A549 (cell line): ENCODE measurements around the gene RNF34. TPM values are rescaled to one million over a fixed set of nuclear protein-coding genes. Genes with fewer than 3 reads are reported as not detected.

Experiments
- ATAC-seq, 2 experiments: fragments of 200-7000 bp in 1 of 2; fragments of >200 bp in 1 of 2; cut with Nextera tagmentation in 1 of 2; cut with Tn5 transposase in 1 of 2; 3 replicates each; pipeline versions ENCODE4 v1.8.0 to v1.9.1; 2018 to 2020; ENCODE audit warnings: mild to moderate bottlenecking in 1 of 2, moderate library complexity in 1 of 2
- CTCF ChIA-PET: fragments of 300-600 bp; sonication (Branson Sonifier 250); formaldehyde crosslinking; extraction: SDS; loops from one replicate; lab custom pipeline; 2021; ENCODE audit warnings: antibody characterized with exemption, inconsistent platforms; lab: Yijun Ruan, JAX
- POLR2A ChIA-PET: fragments of 350-600 bp; formaldehyde crosslinking; extraction: SDS; loops from one replicate; lab custom pipeline; 2021; ENCODE audit warnings: antibody characterized with exemption, inconsistent platforms; lab: Yijun Ruan, JAX
- DNase-seq, 2 experiments: peaks; one replicate each; pipeline versions ENCODE4 v3.0.0 to v3.0.0-alpha.2; 2011 to 2016; ENCODE audit warnings: low read depth in 1 of 2, low spot score in 1 of 2
- FAIRE-seq: peaks from 2 replicates; lab custom pipeline; 2011; peaks lifted over from hg19 to GRCh38; lab: Jason Lieb, UNC
- H3K27ac ChIP-seq, 2 experiments: fragments of >200 bp; sonication (Bioruptor Twin); formaldehyde crosslinking; 3 replicates each; pipeline ENCODE4 v1.5.1; 2016 to 2017
- H3K4me1 ChIP-seq: fragments of >200 bp; sonication (Bioruptor Twin); formaldehyde crosslinking; 3 replicates; pipeline ENCODE4 v1.6.1; 2016
- H3K4me2 ChIP-seq: fragments of >200 bp; sonication (Bioruptor Twin); formaldehyde crosslinking; 3 replicates; pipeline ENCODE4 v1.6.1; 2016
- H3K4me3 ChIP-seq: fragments of >200 bp; sonication (Bioruptor Twin); formaldehyde crosslinking; 3 replicates; pipeline ENCODE4 v1.5.1; 2016
- H3K9me3 ChIP-seq: fragments of >200 bp; sonication (Bioruptor Twin); formaldehyde crosslinking; 3 replicates; pipeline ENCODE4 v1.6.1; 2016
- CBX2 ChIP-seq: fragments of 200-600 bp; sonication (generic); IDR thresholded peaks from 2 replicates; pipeline ENCODE4 v1.6.1; 2016; ENCODE audit warnings: low read depth, mild to moderate bottlenecking, borderline replicate concordance
- EHMT2 ChIP-seq: fragments of 200-600 bp; sonication (generic); IDR thresholded peaks from 2 replicates; pipeline ENCODE4 v1.6.1; 2016; ENCODE audit warnings: antibody characterized with exemption, low read depth, mild to moderate bottlenecking, moderate library complexity
- EP300 ChIP-seq, 2 experiments: fragments of >200 bp; sonication (Bioruptor Twin); formaldehyde crosslinking; IDR thresholded peaks; 2 replicates in 1 of 2; 3 replicates in 1 of 2; pipeline ENCODE4 v1.6.1; 2016 to 2017
- ESRRA ChIP-seq: fragments of 150-350 bp; IDR thresholded peaks from 2 replicates; pipeline ENCODE4 v1.6.1; 2014; ENCODE audit warnings: mild to moderate bottlenecking, low read length, borderline replicate concordance
- FOXS1 ChIP-seq: fragments of 250-450 bp; sonication (Bioruptor Pico); IDR thresholded peaks from 2 replicates; pipeline ENCODE4 v1.5.0; 2020; ENCODE audit warnings: mild to moderate bottlenecking, moderate library complexity
- HOXA7 ChIP-seq: fragments of 250-450 bp; sonication (Bioruptor Pico); IDR thresholded peaks from 2 replicates; pipeline ENCODE4 v1.5.0; 2020; ENCODE audit warnings: mild to moderate bottlenecking, moderate library complexity
- HOXB13 ChIP-seq: fragments of 250-450 bp; sonication (Bioruptor Pico); IDR thresholded peaks from 2 replicates; pipeline ENCODE4 v1.5.0; 2020; ENCODE audit warnings: low read depth, mild to moderate bottlenecking, moderate library complexity
- JUN ChIP-seq, 2 experiments: fragments of >200 bp; sonication (Bioruptor Twin); formaldehyde crosslinking; IDR thresholded peaks; 2 replicates in 1 of 2; 3 replicates in 1 of 2; pipeline ENCODE4 v1.6.1; 2016 to 2017
- MYC ChIP-seq: IDR thresholded peaks from 2 replicates; pipeline ENCODE4 v1.6.1; 2012; ENCODE audit warnings: mild to moderate bottlenecking, inconsistent platforms, low read length, improper control_type of control experiment, borderline replicate concordance
- NR3C1 ChIP-seq: fragments of >200 bp; sonication (Bioruptor Twin); formaldehyde crosslinking; IDR thresholded peaks from 3 replicates; pipeline ENCODE4 v1.6.1; 2017
- PHF8 ChIP-seq: fragments of 200-600 bp; sonication (generic); IDR thresholded peaks from 2 replicates; pipeline ENCODE4 v1.6.1; 2016; ENCODE audit warnings: low read depth, mild to moderate bottlenecking, antibody characterized with exemption, moderate library complexity, borderline replicate concordance
- POLR2A ChIP-seq: IDR thresholded peaks from 2 replicates; pipeline ENCODE4 v1.6.1; 2012; ENCODE audit warnings: mild to moderate bottlenecking, low read length
- RCOR1 ChIP-seq: fragments of 150-350 bp; IDR thresholded peaks from 2 replicates; pipeline ENCODE4 v1.6.1; 2014; ENCODE audit warnings: antibody characterized with exemption, low read length, low read depth
- RFX5 ChIP-seq: fragments of 450-650 bp; IDR thresholded peaks from 2 replicates; pipeline ENCODE4 v1.7.1; 2014; ENCODE audit warnings: antibody characterized with exemption, mild to moderate bottlenecking, moderate library complexity
- ZSCAN20 ChIP-seq: fragments of 250-450 bp; sonication (Bioruptor Pico); IDR thresholded peaks from 2 replicates; pipeline ENCODE4 v1.8.0; 2022; ENCODE audit warnings: mild to moderate bottlenecking, moderate library complexity
- WGBS: methylation state at CpG from one replicate; pipeline ENCODE4 v1.1.6; 2017; ENCODE audit errors: missing lambda C conversion rate; 5-methylcytosine and 5-hydroxymethylcytosine counted together
- polyA plus RNA-seq, 4 experiments: library from polyadenylated mRNA; depleted of rRNA in 3 of 4; stranded (reverse); fragments of >200 nt; fragmentation: RNase III in 1 of 4; extraction: RNeasy Plus Mini Kit Qiagen cat#74134 plus additional on column Dnase treatment in 1 of 4; gene quantifications; 2 replicates in 3 of 4; 3 replicates in 1 of 4; pipeline ENCODE4 v1.2.3, GENCODE V29; 2011 to 2017
- TF ChIP-seq, protein P1 (sequence below): fragments of 250-450 bp; sonication (Bioruptor Pico); IDR thresholded peaks from 2 replicates; pipeline ENCODE4 v1.5.0; 2021; ENCODE audit warnings: mild to moderate bottlenecking, moderate library complexity, borderline replicate concordance
- TF ChIP-seq, protein P2 (sequence below): fragments of 250-450 bp; sonication (Bioruptor Pico); IDR thresholded peaks from 2 replicates; pipeline ENCODE4 v1.5.0; 2020; ENCODE audit warnings: low read depth, mild to moderate bottlenecking, moderate library complexity
- TF ChIP-seq, protein P3 (sequence below): IDR thresholded peaks from 2 replicates; pipeline ENCODE4 v1.6.1; 2012

Gene RNF34
- polyA plus RNA-seq, 2 of the 4 experiments (the other 2 are of a cell fraction) = 44.5 to 59.4 TPM

DNA sequence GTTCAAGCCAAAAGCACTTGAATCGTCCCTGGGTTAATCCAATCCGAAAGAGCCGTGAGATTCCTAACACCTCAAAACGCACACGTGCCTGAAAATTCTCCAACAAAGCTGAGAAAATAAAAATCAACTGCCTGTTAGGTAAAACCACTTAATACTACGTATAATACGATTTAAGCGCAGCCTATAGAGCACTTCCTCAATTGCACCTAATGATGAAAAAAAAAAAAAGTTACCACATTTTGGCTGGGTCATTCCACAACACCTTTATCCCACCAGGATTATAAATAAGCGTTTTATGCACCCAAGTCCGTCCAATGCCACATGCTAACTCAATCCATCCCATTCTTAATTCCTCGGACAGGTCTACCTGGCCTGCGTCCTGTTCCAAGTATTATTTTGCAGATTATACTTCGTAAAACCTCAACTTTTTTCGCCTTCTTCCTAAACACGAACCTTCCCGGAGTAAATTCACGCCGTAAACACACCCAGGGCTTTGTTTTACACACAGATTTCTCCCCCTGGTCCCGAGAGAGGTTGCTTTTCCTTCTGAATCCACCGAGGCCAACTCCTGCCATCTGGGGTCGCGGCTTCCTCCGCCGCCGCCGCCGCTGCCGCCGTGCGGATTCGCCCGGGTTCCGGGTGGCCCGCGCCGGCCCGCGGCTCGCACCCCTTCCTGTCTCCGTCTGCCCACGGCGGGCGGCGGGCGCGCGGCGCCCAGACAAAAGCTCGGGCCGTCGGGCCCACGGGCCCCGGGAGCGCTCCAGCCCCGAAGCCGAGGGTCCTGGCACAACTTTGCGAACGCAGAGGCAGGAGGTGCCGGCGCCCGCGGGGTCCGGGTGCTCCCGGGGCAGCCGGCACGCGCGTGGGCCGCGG is 66.2 kb downstream of the RNF34 start (continued):
- TF ChIP-seq, protein P1, sequence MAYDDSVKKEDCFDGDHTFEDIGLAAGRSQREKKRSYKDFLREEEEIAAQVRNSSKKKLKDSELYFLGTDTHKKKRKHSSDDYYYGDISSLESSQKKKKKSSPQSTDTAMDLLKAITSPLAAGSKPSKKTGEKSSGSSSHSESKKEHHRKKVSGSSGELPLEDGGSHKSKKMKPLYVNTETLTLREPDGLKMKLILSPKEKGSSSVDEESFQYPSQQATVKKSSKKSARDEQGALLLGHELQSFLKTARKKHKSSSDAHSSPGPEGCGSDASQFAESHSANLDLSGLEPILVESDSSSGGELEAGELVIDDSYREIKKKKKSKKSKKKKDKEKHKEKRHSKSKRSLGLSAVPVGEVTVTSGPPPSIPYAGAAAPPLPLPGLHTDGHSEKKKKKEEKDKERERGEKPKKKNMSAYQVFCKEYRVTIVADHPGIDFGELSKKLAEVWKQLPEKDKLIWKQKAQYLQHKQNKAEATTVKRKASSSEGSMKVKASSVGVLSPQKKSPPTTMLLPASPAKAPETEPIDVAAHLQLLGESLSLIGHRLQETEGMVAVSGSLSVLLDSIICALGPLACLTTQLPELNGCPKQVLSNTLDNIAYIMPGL (CRISPR knock-in tag) = no peak
- TF ChIP-seq CBX2 (no peak), EP300 (IDR thresholded peaks at IDR 0.05) (no peak)

DNA sequence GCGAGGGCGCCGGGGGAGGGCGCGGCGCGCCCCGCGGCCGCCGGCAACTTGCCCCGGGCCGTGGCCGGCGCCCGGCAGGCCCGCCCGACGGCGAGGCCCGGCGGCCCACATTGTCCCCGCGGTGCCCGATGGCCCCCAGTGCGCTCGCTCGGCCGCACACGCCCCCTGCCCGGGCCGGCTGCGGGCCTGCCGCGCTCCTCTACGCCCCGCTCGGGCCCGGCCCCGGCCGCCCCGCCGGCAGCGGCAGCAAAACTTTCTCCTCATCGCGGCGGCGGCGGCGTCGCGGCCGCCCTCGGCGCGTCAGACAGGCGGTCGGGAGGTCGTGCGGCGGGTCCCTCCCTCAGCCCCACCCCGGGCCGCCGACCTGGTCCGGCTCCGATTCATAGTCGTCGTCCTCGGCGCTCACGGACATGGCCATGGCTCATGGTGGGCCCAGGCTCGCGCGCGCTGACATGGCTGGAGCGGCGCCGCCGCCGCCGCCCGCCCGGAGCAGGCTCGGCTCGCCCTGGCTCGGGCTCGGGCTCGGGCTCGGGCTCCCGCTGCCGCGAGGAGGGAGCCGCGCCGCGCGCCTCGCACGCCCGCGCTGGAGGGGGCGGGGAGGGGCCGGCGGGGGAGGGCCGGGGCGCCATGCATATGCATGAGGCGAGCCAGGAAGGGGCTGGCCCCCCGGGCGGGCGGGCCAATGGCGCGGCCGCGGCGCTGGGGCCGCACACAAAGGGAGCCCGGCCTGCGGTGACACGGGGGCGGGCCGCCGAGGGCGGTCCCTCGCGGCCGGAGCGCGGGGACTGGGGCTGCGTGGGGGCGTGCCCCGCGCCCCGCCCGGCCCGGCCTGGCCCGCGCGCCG is 67.1 kb downstream of the RNF34 start:
- WGBS = 8% methylated on average over 8 of the region's 139 CpGs
- ATAC-seq (peak; percentile 90 to 95), FAIRE-seq (no peak)
- peak overlapping the region; percentile 67 for H3K4me3 ChIP-seq
- H3K27ac ChIP-seq = peak overlapping the region; percentile 79 to 93
- peaks cover 9% of the 10 kb centered on the region for H3K4me1 ChIP-seq
- no peaks in the 10 kb centered on the region for H3K9me3 ChIP-seq
- H3K4me2 ChIP-seq = peak overlapping the region; percentile 81
- ChIA-PET CTCF (interaction anchor here (1.0 to 2.2 kb wide), 4 partner anchors 10 to 35 kb away, joined by 3 to 10 read pairs (median 4); no protein-coding TSS in a partner anchor), POLR2A (no interaction called here)
- no peak for TF ChIP-seq MYC
- no peak for TF ChIP-seq NR3C1
- TF ChIP-seq POLR2A = peak; percentile 65
- TF ChIP-seq FOXS1 = no peak
- no peak for TF ChIP-seq HOXB13
- no peak for TF ChIP-seq RFX5
- TF ChIP-seq JUN (IDR thresholded peaks at IDR 0.05) = peak in 1 of 2 experiments; percentile 54; a peak in 2 of 5 replicates
- TF ChIP-seq ESRRA = no peak
- TF ChIP-seq, protein P2, sequence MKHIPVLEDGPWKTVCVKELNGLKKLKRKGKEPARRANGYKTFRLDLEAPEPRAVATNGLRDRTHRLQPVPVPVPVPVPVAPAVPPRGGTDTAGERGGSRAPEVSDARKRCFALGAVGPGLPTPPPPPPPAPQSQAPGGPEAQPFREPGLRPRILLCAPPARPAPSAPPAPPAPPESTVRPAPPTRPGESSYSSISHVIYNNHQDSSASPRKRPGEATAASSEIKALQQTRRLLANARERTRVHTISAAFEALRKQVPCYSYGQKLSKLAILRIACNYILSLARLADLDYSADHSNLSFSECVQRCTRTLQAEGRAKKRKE = peak; percentile 23; the same call in 1 of the 2 replicates
- no peak for TF ChIP-seq HOXA7
- TF ChIP-seq, protein P3, sequence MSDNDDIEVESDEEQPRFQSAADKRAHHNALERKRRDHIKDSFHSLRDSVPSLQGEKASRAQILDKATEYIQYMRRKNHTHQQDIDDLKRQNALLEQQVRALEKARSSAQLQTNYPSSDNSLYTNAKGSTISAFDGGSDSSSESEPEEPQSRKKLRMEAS = peak; percentile 33
- peak; percentile 25; the same call in 1 of the 2 replicates for TF ChIP-seq PHF8
- no peak for TF ChIP-seq ZSCAN20 (CRISPR knock-in tag)
- TF ChIP-seq, all 56 proteins: peak for 5
- peak; percentile 83 to 88 for DNase-seq

DNA sequence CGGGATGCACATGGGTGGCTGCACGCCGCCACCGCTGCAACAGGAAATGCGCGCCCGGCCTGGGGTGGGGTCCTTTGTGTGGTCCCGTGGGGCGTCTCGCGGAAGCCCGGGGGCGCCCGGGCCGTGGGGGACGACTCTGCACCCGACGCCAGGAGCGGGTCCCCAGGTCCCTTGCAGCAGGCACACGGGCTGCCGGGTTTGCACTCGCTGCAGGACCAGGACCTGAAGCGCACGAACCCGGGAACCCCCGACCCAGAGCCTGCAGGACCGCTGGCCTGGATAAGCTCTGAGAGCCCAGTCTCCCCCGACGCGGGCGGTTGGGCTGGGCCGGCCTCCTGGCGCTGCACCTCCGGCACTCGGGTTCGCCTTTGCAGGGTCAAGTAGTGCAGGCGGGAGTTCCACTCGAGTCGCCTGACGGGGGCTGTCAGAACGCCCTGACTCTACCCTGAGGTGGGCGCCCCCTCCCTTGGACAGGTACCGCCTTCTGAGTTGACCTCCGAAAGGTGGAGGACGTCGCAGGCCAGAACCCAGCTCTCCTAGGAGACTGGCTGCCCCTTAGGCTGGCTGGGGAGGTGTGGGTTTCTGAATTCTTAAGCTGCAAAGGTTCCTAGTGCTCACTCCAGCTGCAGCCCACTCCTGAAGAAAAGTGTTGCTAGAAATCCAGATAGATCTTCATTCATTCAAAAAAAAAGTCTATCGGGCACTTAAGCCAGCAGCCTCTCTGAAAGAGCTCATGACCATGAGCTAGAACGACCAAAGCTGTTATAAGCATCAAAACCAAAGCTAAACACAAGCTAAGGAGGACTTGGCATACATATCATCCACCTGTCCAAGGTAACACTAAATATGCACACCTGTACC is 68.0 kb downstream of the RNF34 start:
- H3K4me3 ChIP-seq = peak overlapping the region; percentile 67
- H3K4me1 ChIP-seq = peaks cover 9% of the 10 kb centered on the region
- peak overlapping the region; percentile 81 for H3K4me2 ChIP-seq
- H3K9me3 ChIP-seq = no peaks in the 10 kb centered on the region
- ChIA-PET CTCF (interaction anchor here (0.8 to 2.2 kb wide), 6 partner anchors 9 to 34 kb away, joined by 3 to 10 read pairs (median 4); no protein-coding TSS in a partner anchor), POLR2A (interaction anchor here (0.9 to 1.0 kb wide), 2 partner anchors 11 to 26 kb away, joined by 3 read pairs; no protein-coding TSS in a partner anchor)
- TF ChIP-seq RCOR1 (no peak), EHMT2 (no peak), POLR2A (peak; percentile 64)
- peak; percentile 38 to 53 for ATAC-seq
- FAIRE-seq = no peak
- WGBS = 62% methylated on average over 22 of the region's 48 CpGs
- H3K27ac ChIP-seq = peak overlapping the region; percentile 46 to 93
- peak; percentile 25 to 31 for DNase-seq
